Central memory CD4-positive, alpha-beta T cell (primary cell): ENCODE measurements around the gene LUC7L3.
"Not testable (repeated sequence)": the region's sequence is repeated elsewhere in the genome, so short reads cannot be mapped to it uniquely, and the experiment has no call there.

Experiments
- DNase-seq: peaks from one replicate; pipeline ENCODE4 v3.0.0; 2022

LUC7L3 gene

DNA sequence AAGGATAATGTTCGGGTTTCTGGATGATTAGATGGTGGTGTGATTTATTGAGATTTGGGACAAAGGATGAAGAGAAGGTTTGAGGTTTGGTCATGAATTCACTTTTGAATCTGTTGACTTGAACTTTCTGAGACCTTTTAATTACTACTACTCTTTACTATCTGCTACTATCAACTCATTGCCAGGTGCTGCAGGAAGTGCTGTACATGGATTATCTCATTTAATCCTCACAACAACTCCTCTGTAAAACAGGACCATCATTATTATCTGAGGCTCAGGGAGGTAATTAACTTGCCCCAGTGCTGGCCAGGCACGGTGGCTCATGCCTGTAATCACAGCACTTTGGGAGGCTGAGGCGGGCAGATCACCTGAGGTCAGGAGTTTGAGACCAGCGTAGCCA lies 8.8 kb upstream of the LUC7L3 start:
- no peak for DNase-seq

DNA sequence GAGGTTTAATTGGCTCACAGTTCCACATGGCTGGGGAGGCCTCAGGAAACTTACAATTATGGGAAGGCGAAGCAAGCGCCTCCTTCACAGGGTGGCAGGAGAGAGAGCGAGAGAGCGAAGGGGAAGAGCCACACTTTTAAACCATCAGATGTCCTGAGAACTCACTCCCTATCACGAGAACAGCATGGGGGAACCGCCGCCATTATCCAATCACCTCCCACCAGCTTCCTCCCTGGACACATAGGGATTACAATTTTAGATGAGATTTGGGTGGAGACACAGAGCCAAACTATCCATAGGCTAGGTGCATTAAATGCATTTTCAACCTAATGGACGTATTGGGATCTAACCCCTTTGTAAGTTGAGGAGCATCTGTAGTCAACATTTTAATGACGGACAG lies 6.8 kb upstream of the LUC7L3 start:
- no peak for DNase-seq

DNA sequence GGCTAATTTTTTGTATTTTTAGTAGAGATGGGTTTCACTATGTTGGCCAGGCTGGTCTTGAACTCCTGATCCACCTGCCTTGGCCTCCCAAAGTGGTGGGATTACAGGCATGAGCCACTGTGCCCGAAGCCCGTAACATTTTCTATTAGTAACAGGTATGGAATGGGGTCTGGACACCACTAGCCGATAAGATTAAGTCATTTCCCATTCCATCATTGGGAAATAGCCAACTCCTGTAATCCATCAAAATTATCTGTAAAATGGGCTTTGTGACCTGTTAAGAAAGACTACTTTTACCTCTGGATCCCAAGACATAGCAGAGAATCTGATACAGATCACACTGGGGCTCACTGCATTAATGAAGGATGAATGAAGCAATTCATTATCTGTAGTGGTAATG lies 3.9 kb upstream of the LUC7L3 start:
- DNase-seq = no peak

DNA sequence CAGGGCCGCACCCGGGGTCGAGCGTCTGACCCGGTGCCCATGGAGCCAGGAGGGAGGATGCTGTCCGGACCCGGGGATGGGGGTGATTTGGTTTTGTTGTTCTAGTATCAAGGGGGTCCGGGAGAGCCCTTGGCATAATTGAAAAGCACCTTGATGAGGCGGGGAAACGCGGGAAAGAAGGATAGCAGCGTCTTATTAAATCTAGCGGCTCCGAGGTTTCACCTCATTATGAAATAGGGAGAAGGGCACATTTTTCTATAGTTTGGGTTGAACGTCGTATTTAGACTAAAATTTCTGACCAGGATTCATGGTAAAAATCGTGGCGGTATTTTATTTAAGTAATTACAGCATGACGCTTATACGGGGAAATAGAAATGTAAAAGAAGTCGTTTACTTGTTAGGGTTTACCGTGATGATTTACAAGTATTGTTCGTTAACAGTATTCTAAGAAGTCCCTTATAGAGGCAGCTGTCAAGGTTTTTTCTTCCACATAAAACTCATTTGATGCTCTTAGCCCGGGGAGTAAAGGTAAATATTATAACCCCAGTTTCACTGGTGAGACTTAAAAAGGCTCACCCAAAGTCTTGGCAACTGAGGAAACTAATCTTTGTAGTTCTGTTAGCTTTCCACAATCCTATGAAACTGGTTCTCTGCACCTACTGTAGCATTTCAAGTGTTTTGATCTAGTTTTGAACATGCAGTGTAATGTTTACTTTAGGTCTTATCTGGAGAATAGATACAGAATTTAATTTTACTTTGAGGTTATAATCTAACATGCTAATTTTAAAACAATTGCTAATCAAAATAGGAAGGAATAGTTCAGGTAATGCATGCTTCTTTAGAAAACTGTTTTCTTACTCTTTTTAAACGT lies 756 bp downstream of the LUC7L3 start:
- DNase-seq = no peak

DNA sequence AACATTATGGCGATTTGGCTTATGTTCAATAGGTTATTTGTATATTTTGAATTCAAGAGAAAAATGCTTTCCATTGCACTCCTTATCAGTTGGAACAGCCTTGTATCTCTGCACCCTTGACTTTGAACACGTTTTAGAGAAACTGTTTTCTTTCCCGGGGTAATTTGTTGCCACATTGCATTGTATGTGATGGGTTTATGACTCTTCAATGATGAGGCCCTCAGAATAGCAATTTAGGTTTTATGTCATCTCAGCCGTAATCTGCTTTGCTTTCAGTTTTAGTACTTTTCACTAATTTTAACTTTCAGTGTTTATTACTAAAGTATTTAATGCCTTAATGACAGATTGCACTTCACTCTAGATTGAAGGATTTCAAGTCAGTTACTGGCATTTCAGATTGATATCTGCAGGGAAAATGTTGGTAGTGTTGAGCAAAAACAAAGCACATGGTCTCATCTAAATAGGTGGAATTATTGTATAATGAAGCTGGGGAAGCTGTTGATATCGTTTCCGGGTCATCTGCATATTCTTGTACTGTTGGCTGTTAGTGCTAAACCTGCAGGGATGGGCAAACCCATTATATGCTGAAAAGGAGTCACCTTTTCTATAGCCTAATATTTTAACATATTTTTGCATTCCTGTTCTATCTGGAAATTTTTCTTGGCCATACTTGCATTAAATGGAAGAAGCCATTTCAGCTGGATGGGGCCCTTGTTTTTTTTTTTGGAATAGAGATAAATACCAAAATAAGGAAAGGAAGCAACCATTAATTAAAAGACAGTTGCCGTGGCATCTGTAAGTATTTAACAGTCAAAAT lies 2.0 kb downstream of the LUC7L3 start:
- peak; percentile 37 for DNase-seq

DNA sequence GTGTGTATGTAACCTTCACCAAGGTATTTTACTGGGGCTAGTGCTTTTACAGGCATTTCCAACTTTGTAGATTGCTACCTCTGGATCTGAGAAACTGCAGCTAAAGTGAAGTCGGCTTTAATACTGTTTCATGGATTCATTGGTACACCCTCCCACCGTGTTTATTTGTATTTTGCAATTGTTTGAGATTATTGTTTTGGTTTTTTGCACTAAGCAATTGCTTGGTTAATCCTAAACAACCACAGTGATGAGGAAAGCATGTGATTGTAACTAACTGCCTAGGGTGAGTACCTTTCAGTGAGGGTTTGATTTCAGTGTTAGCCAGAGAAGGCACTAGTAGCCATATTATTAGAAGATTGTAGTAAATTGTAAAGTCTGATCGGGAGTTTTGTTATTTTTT lies 3.3 kb downstream of the LUC7L3 start:
- DNase-seq = no peak

DNA sequence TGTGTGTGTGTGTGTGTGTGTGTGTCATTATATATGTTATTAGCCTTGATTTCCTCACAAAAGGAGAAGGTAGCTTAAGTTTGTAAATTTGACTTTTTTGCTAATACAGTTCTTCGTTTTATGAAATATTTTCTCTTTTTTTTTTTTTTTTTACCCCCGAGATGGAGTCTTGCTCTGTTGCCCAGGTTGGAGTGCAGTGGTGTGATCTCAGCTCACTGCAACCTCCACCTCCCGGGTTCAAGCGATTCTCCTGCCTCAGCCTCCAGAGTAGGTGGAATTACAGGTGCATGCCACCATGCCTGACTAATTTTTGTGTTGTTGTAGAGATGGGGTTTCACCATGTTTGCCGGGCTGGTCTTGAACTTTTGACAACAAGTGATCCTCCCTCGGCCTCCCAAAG lies 5.2 kb downstream of the LUC7L3 start:
- DNase-seq = not testable (repeated sequence)

DNA sequence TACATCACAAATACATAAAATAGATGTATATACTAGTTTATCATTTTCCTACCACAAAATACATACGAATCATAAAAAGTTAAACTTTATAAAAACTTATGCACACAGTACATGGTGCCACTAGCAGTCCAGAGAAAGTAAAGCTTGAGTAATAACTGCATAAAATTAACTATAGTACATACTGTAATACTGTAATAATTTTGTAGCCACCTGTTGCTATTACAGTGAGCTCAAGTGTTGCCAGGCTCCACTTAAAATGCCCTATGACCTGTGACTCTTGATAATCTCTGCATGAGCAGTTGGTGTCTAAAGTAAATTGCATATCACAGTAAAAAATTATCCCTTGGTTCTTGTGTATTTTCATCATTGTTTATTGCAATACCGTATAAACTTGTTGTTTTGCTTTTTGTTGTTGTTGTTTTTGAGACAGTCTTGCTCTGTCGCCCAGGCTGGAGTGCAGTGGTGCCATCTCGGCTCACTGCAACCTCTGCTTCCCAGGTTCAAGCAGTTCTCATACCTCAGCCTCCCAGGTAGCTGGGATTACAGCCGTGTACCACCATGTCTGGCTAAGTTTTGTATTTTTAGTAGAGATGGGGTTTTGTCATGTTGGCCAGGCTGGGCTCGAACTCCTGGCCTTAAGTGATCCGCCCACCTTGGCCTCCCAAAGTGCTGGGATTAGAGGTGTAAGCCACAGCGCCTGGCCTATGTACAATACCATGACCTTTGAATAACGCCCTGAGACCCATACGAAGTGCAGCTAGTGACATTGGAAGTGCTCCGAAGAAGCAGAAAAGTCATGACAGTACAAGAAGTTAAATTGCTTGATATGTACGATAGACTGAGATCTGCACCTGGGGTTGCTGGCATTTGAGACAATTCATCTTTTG lies 6.6 kb downstream of the LUC7L3 start:
- DNase-seq = no peak

DNA sequence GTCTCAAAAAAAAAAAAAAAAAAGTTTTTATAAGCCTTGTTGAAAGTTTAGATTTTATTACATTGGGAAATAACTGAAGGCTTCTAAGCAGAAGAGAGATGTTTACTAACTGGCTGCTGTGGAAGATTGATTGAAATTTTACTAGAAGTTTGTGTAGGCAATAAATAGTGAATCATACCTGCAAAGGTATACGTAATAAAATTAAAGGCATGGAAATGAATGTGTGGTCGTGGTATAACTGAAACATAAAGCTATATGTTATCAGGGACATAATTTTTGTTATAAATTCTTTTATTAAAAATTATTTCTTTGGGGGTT lies 8.7 kb downstream of the LUC7L3 start:
- no peak for DNase-seq

DNA sequence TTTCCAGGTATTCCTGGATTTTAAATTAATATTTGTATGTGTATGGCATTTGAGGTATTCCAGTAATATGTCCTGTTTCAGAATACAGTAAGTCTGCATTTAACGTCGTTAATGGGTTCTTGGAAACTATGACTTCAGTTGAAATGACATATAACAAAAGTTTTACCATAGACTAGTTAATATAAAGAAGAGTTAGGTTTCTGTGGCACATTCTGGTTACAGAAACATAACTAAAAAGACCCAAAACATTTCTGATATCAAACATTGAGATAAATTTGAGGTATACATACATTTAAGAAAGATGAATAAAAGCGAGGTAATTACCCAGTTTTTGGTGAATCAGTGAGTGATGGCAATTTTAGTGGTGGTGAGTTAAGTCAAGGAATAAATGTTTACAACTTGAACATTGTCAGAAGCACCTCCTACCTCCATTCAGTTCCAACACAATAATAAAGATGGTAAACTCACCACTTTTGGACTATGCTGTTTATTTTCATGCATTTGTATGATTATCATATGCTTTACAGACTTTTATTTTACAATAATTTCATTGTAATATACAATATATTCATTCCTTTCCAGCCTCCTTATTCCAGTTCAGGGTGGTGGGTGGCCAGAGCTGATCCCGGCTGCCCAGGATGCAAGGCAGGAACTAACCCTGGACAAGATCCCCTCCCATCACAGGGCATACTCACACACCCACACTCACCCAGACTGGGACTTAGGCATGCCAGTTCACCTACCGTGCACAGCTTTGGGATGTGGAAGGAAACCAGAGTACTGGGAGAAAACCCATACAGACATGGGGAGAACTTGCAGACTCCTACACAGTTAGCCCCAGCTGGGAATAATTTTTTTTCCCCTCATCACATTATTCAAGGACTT lies 9.7 kb downstream of the LUC7L3 start:
- no peak for DNase-seq

DNA sequence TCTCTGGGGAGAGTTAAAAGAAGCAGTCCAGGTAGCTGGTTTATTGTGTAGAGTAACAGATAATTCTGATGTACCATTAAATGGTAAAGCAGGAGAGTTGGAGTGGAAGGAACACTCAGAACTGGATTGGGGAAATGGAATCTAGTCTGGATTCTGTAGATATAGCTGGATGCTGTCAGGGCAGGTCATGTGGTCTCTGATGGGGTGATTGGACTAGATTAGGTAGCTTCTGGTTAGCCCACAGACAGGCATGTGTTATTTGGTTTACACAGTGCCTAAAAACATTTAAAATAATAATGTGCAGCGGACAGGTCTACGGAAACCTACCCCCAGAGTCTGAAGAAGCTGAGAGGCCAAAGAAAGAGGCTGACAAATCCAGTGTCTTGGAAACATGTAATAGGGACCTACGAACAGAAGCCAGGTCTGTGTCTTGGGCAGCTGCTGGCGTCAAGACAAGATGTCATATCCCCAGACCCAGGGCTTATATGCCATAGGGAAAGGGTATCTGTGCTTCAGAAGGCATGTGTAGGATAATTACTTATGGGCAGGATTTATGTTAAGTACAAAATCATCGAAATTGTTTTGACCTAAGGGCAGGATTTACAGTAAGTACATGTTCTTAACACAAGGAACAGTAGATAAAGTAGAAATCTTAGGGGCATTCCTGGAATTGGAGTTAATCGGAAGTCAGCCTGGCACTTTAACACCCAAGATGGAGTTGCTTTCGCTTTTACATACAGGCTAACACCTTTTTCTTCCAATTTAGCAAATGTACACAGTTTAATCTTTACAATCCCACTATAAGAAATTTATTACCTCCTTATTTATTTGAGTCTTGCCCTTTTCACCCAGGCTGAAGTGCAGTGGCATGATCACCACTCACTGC lies 12.4 kb downstream of the LUC7L3 start:
- DNase-seq = no peak

DNA sequence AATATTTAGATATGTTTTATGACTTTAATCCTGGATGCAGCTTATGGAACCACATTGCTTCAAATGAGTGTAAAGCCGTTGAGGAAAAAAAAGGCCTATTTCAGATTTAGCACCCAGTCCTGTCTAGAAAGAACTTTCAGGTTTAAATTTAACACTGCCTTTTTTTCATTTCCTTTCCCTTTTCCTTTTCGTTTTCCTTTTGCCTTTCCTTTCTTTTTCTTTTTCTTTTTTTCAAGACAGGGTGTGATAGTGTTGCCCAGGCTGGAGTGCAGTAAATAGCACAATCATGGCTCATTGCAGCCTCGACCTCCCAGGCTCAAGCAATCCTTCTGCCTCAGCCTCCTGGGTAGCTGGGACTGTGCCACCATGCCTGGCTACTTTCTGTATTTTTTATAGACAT lies 15.9 kb downstream of the LUC7L3 start:
- DNase-seq = no peak

DNA sequence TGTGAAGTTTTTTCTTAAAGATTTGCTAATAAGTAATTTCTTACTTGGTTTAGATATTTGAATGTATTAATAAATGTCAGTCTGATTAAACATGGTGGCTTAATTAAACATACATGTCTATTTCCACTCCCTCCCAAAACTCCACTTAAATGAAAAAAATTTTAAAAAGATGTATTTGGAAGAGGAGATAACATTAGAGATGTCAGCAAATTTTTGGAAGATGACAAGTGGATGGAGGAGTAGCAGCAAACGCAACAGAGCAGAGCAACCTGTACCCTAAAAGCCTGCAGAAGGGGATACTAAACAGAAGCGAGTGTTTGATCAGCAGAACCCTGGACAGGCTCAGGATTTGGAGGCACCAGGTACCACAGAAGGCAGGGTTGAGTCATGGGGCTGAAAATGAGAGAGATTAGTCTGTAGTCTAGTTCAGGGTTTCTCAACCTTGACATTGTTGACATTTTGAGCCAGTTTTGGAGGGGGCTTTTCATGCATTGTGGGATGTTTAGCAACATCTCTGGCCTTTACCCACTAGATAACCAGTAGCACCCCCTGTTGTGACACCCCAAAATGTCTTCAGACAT lies 17.8 kb downstream of the LUC7L3 start:
- DNase-seq = no peak

DNA sequence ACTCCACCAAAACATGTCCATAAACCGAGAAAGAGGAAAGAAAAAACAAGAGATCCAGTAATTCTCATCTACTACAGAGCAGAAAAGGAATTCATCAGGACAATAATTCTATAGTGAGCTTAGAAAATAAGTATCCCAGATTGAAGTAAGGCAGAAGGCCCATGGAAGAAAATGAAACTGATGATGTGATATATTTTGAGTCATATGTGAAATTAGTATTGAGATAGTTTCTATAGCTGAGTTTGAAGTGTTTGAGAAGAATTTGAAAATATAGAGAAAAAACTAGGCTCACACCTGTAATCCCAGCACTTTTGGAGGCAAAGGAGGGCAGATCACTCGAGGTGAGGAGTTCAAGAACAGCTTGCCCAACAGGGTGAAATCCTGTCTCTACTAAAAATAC lies 19.7 kb downstream of the LUC7L3 start:
- DNase-seq = no peak

DNA sequence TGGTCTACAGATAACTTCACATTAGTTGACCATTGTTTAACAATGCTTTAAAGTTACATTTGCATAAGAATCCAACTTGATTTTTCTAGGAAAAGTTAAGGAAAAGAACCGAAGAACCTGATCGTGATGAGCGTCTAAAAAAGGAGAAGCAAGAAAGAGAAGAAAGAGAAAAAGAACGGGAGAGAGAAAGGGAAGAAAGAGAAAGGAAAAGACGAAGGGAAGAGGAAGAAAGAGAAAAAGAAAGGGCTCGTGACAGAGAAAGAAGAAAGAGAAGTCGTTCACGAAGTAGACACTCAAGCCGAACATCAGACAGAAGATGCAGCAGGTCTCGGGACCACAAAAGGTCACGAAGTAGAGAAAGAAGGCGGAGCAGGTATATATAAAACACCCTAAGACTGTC lies 26.2 kb downstream of the LUC7L3 start:
- DNase-seq = no peak

DNA sequence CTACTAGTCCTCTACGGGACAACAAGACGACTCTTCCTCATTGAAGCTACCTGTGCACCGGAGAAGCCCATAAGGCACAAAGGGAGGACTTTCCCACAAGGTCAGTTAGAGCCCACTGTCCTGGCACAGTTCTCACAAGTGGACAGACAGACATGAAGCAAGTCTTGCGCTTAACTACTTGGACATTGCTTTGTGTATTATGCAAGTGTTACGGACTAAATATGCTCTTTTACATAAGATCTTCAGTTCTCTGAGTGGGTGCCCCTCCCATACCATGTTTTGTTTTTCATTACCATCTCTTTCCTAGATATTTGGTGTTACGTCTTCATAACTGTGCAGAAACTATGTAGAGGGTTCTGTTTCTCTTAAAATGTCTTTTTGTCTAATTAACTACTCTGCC lies 29.8 kb downstream of the LUC7L3 start:
- no peak for DNase-seq

DNA sequence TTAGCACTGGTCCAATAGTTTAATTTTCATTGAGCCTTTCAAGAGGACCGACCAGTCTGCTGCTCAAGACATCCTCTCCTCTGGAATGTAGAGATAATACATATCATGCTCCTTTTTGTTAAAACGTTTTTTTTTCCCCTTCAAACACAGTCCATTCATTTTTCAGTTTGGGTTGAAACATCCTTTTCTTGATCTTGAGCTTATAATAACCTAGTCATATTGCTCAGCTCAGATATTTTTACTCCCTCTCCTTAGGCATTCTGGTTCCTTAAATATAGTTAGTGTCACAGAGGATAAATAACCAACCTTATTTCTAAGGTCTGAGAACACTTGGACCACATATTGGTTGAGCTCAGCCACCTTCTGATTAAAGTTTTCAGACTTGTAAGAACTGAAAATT lies 35.1 kb downstream of the LUC7L3 start:
- DNase-seq = no peak

DNA sequence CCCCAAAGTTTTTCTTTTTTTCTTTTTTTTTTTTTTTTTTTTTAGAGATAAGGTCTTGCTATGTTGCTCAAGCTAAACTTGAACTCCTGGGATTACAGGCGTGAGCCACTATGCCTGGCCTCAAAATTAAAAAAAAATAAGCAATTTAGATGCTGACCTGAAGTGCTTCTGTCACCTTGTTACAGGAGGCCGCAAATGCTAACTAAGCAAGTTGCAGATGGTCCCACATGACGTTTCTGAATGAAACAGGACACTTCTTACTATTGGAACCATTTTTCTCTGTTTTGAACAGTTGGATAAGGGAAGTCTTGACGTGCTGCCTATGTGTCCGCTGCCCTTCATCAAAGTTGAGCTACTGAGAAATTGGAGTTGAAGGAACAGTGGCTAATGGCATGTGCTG lies 39.1 kb downstream of the LUC7L3 start:
- no peak for DNase-seq

DNA sequence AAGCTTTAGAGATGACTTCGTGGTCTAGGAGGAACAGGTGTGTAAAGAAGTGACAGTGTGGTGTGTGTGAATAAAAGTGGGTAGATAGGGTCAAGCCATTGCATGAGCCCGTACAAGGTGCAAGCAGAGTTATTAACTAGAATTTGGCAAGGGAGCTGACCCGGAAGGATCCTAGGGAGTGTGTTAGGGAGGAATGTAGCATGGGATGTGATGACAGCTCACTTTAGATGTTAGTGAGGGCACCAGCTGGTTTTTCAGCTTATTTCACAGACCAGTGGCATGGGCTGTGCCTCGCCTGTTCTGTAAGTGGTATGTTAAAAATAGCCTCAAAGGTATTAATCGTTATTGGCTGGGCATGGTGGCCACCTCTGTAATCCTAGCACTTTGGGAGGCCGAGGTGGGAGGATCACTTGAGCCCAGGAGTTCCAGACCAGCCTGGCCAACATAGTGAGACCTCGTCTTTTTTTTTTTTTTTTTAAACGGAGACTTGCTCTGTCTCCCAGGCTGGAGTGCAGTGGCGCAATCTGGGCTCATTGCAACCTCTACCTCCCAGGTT lies 39.7 kb downstream of the LUC7L3 start:
- no peak for DNase-seq

DNA sequence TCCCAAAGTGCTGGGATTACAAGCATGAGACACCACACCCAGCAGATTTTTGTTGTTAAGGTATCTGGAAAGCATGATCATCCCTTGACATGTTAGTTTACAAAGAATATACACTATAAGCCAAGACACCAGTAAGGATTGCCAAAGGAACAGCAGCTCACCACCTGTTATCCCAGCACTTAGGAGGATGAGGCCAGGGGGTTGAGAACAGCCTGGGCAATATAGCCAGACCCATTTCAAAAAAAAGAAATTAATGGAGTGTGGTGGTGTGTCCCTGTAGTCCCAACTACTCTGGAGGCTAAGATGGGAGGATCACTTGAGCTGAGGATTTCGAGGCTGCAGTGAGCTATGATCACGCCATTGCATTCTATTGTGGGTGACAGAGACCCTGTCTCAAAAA lies 42.8 kb downstream of the LUC7L3 start:
- no peak for DNase-seq
